Tibial artery (tissue), 4 donors: ENCODE data around the gene TAF4.

Experiments used
- DNase-seq, 2 donors: peaks; one replicate each; pipeline ENCODE4 v3.0.0-alpha.2; 2019
- H3K27ac ChIP-seq, 2 donors: fragments of 200-600 bp; sonication (generic) in 1 of 2; 1 replicate in 1 of 2; 2 replicates in 1 of 2; pipeline ENCODE4 v1.5.1; 2018 to 2019; ENCODE audit warnings: mild to moderate bottlenecking in 1 of 2
- H3K27me3 ChIP-seq, 2 donors: fragments of 200-600 bp; sonication (generic) in 1 of 2; one replicate each; pipeline versions ENCODE4 v1.5.1 to v1.6.0; 2016 to 2019
- H3K36me3 ChIP-seq, 3 donors: fragments of 200-600 bp; sonication (generic) in 2 of 3; one replicate each; pipeline ENCODE4 v1.5.1; 2016 to 2019; ENCODE audit warnings: mild to moderate bottlenecking in 2 of 3
- H3K4me1 ChIP-seq, 4 donors: fragments of 200-600 bp; sonication (generic) in 2 of 4; 1 replicate in 3 of 4; 2 replicates in 1 of 4; pipeline ENCODE4 v1.5.1; 2016 to 2019
- H3K4me3 ChIP-seq, 2 donors: fragments of 200-600 bp; sonication (generic) in 1 of 2; 1 replicate in 1 of 2; 2 replicates in 1 of 2; pipeline ENCODE4 v1.5.1; 2018 to 2019; ENCODE audit warnings: mild to moderate bottlenecking in 2 of 2
- H3K9me3 ChIP-seq, 3 donors: fragments of 200-600 bp; sonication (generic) in 1 of 3; one replicate each; pipeline ENCODE4 v1.5.1; 2016 to 2019
- intact Hi-C: fragments of 100-400 bp; cut with DNase I; formaldehyde crosslinking; loops from one replicate; pipeline ENCODE4 v1.15.0; 2023; ENCODE audit warnings: low total_unique reads
- TF ChIP-seq, protein P1 (sequence below), 2 experiments: fragments of 200-600 bp in 1 of 2; fragments of 450-650 bp in 1 of 2; IDR thresholded peaks; one replicate each; pipeline ENCODE4 v1.5.1; 2017 to 2019; ENCODE audit warnings: antibody characterized with exemption in 2 of 2, mild to moderate bottlenecking in 1 of 2, moderate library complexity in 1 of 2

Gene TAF4

GRCh38 chr20:62043131-62043914 is 22.4 kb downstream of the TAF4 start:
- no peak overlapping the region for H3K4me3 ChIP-seq
- TF ChIP-seq, protein P1, sequence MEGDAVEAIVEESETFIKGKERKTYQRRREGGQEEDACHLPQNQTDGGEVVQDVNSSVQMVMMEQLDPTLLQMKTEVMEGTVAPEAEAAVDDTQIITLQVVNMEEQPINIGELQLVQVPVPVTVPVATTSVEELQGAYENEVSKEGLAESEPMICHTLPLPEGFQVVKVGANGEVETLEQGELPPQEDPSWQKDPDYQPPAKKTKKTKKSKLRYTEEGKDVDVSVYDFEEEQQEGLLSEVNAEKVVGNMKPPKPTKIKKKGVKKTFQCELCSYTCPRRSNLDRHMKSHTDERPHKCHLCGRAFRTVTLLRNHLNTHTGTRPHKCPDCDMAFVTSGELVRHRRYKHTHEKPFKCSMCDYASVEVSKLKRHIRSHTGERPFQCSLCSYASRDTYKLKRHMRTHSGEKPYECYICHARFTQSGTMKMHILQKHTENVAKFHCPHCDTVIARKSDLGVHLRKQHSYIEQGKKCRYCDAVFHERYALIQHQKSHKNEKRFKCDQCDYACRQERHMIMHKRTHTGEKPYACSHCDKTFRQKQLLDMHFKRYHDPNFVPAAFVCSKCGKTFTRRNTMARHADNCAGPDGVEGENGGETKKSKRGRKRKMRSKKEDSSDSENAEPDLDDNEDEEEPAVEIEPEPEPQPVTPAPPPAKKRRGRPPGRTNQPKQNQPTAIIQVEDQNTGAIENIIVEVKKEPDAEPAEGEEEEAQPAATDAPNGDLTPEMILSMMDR (IDR thresholded peaks at IDR 0.05): no peak
- H3K36me3 ChIP-seq: no peaks in the 10 kb centered on the region
- no peak overlapping the region for H3K27ac ChIP-seq
- DNase-seq: no peak
- H3K9me3 ChIP-seq: no peaks in the 10 kb centered on the region
- no peaks in the 10 kb centered on the region for H3K27me3 ChIP-seq
- no peaks in the 10 kb centered on the region for H3K4me1 ChIP-seq
- intact Hi-C loops: no loop called here

- DNase-seq: no peak
- Histone ChIP-seq H3K27me3 (no peaks in the 10 kb centered on the region), H3K4me1 (no peaks in the 10 kb centered on the region), H3K36me3 (no peaks in the 10 kb centered on the region), H3K4me3 (no peak overlapping the region), H3K27ac (no peak overlapping the region), H3K9me3 (no peaks in the 10 kb centered on the region)
- intact Hi-C loops: no loop called here
- TF ChIP-seq, protein P1 (IDR thresholded peaks at IDR 0.05): no peak
Measured at GRCh38 chr20:62042025-62042820, 23.5 kb downstream of the TAF4 start.

DNA sequence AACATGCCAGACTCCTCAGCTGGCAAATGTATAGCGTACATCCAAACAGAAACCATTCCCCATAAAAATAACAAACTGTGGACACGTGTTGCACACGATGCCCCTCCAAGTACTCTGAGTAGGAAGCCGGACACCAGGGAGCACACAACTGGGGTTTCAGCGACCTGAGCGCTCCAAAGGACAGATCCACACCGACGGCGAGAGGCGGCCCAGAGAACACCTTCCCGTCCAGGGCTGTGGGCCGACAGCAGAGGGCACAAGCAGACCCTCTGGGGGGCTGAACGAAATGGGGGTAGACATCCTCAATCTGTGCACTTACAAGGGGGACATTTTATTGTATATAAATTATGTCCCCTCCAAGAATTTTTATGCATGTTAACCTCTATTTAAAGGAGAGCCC is 24.7 kb downstream of the TAF4 start:
- TF ChIP-seq, protein P1 (IDR thresholded peaks at IDR 0.05): no peak
- H3K4me3 ChIP-seq: no peak overlapping the region
- intact Hi-C loops: no loop called here
- H3K4me1 ChIP-seq: no peaks in the 10 kb centered on the region
- H3K9me3 ChIP-seq: no peaks in the 10 kb centered on the region
- DNase-seq: no peak
- no peak overlapping the region for H3K27ac ChIP-seq
- no peaks in the 10 kb centered on the region for H3K27me3 ChIP-seq
- no peaks in the 10 kb centered on the region for H3K36me3 ChIP-seq

DNA sequence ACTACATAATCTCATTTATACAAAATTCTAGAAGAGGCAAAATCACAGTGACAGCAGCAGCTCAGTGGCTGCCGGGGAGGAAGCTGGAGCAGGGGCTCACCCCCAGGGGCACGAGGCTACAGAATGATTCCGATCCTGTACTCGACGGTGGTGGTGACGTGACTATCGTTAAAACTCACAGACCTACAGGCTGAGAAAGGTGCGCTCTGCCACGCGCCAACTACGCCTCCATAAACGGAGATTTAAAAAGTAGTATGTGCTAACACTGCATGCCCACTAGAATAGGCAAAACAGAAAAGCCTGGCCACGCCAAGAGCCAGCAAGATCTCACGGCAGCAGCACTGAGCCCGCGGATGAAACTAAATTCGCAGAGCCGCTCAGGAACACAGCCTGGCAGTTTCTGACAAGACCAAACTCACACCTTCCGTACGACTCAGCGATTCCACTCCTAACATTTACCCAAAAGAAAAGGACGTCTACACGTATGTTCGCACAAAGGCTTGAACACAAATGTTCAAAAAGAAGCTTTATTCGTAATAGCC is 25.2 kb downstream of the TAF4 start:
- H3K9me3 ChIP-seq: no peaks in the 10 kb centered on the region
- no peak for DNase-seq
- no peak overlapping the region for H3K27ac ChIP-seq
- no peaks in the 10 kb centered on the region for H3K36me3 ChIP-seq
- H3K27me3 ChIP-seq: no peaks in the 10 kb centered on the region
- H3K4me1 ChIP-seq: no peaks in the 10 kb centered on the region
- H3K4me3 ChIP-seq: no peak overlapping the region
- intact Hi-C loops: no loop called here
- TF ChIP-seq, protein P1 (IDR thresholded peaks at IDR 0.05): no peak

GRCh38 chr20:62039738-62040137 is 25.9 kb downstream of the TAF4 start:
- Histone ChIP-seq H3K27me3 (no peaks in the 10 kb centered on the region), H3K4me1 (no peaks in the 10 kb centered on the region), H3K9me3 (no peaks in the 10 kb centered on the region), H3K36me3 (no peaks in the 10 kb centered on the region), H3K4me3 (no peak overlapping the region), H3K27ac (no peak overlapping the region)
- TF ChIP-seq, protein P1 (IDR thresholded peaks at IDR 0.05): no peak
- no peak for DNase-seq
- intact Hi-C loops: no loop called here
